ENCODE results near the gene SLC1A1.

- no peak for TF ChIP-seq CTCF (conservative IDR thresholded peaks at IDR 0.05; ENCODE audit: low read depth in 2 of 2)
- no peak for TF ChIP-seq EZH2 (IDR thresholded peaks at IDR 0.05; ENCODE audit: low read depth, unreplicated experiment)
These were observed 15.0 kb upstream of the SLC1A1 start for GRCh38 chr9:4475301-4475700.
